ENCODE results near the gene YPEL4. TPM values are rescaled to one million over a fixed set of nuclear protein-coding genes. Genes with fewer than 3 reads are reported as not detected.

Gene YPEL4
- polyA plus RNA-seq, 5 donors, result 4.2 to 8.0 (median 6.5) TPM

- DNase-seq, result no peak
Observed at GRCh38 chr11:57651408-57651807, 1.7 kb upstream of the YPEL4 start.

GRCh38 chr11:57650739-57651090, 1.0 kb upstream of the YPEL4 start:
- no peak for DNase-seq

- no peak for DNase-seq
Observed at GRCh38 chr11:57648801-57649735, 644 bp downstream of the YPEL4 start.

GRCh38 chr11:57647960-57648800, 1.5 kb downstream of the YPEL4 start:
- DNase-seq, result no peak

- no peak for DNase-seq
Observed at GRCh38 chr11:57647372-57647771, 2.3 kb downstream of the YPEL4 start.

- DNase-seq, result no peak
Observed at GRCh38 chr11:57646799-57647303, 2.9 kb downstream of the YPEL4 start.

- no peak for DNase-seq
Observed at GRCh38 chr11:57646194-57646798, 3.4 kb downstream of the YPEL4 start.

- no peak for DNase-seq
Observed at GRCh38 chr11:57645689-57646085, 4.0 kb downstream of the YPEL4 start.

GRCh38 chr11:57644748-57645688, 4.7 kb downstream of the YPEL4 start:
- no peak for DNase-seq

- no peak for DNase-seq
Observed at GRCh38 chr11:57643802-57644201, 5.9 kb downstream of the YPEL4 start.

GRCh38 chr11:57641011-57641807, 8.5 kb downstream of the YPEL4 start:
- DNase-seq, result no peak

- DNase-seq, result no peak
Observed at GRCh38 chr11:57640068-57640800, 9.5 kb downstream of the YPEL4 start.

- peak; percentile 85 for DNase-seq
Observed at GRCh38 chr11:57639321-57640067, 10.2 kb downstream of the YPEL4 start.

- DNase-seq, result no peak
Observed at GRCh38 chr11:57638811-57639320, 10.8 kb downstream of the YPEL4 start.

- DNase-seq, result peak; percentile 87 to 90
Observed at GRCh38 chr11:57638005-57638781, 11.5 kb downstream of the YPEL4 start.

- no peak for DNase-seq
Observed at GRCh38 chr11:57637626-57638004, 12.1 kb downstream of the YPEL4 start.

- DNase-seq, result no peak
Observed at GRCh38 chr11:57635246-57635645, 14.5 kb downstream of the YPEL4 start.

- DNase-seq, result no peak
Observed at GRCh38 chr11:57634311-57634710, 15.4 kb downstream of the YPEL4 start.

Data from right lung (tissue), 5 donors.